SK-N-MC (cell line): ENCODE data around the gene HOXB1.

Source experiments
- EZH2 ChIP-seq: fragments of 200-600 bp; sonication (generic); IDR thresholded peaks from one replicate; pipeline ENCODE4 v1.6.1; 2017; ENCODE audit warnings: antibody characterized with exemption
- FOXP2 ChIP-seq: optimal IDR thresholded peaks from 2 replicates; pipeline ENCODE3; 2011; ENCODE audit warnings: mild to moderate bottlenecking, moderate library complexity; ENCODE audit not compliant: insufficient read depth; ENCODE audit errors: extremely low read length, control extremely low read depth
- POLR2AphosphoS5 ChIP-seq: IDR thresholded peaks from 2 replicates; pipeline ENCODE4 v1.6.1; 2012; ENCODE audit warnings: mild to moderate bottlenecking, low read depth, low read length, borderline replicate concordance

GRCh38 chr17:48567646-48568354 lies 37.0 kb upstream of the HOXB1 start:
- TF ChIP-seq FOXP2 = no peak
- TF ChIP-seq POLR2AphosphoS5 = no peak
- TF ChIP-seq EZH2 = no peak
